HL-60 (cell line): ENCODE data around the gene ITGA3.

ENCODE experiments used
- DNase-seq, 2 experiments: peaks; one replicate each; pipeline ENCODE4 v3.0.0-alpha.2; 2010 to 2020; ENCODE audit warnings: low read depth in 1 of 2, low spot score in 1 of 2
- H3K27ac ChIP-seq: fragments of 250-450 bp; sonication (Bioruptor Pico); replicated peaks from 2 replicates; pipeline ENCODE4 v1.5.1; 2020; ENCODE audit warnings: mild to moderate bottlenecking, moderate library complexity
- H3K27me3 ChIP-seq: fragments of 250-450 bp; sonication (Bioruptor Pico); 2 replicates; pipeline ENCODE4 v1.5.1; 2021; ENCODE audit warnings: mild to moderate bottlenecking, moderate library complexity; ENCODE audit not compliant: insufficient read depth, poor library complexity, severe bottlenecking
- H3K4me3 ChIP-seq: replicated peaks from 2 replicates; pipeline ENCODE4 v1.5.1; 2011; ENCODE audit warnings: mild to moderate bottlenecking, control low read depth, low read length; ENCODE audit not compliant: insufficient read depth
- GABPA ChIP-seq: IDR thresholded peaks from 2 replicates; pipeline ENCODE4 v1.6.1; 2012; ENCODE audit warnings: low read depth
- POLR2AphosphoS5 ChIP-seq: IDR thresholded peaks from 2 replicates; pipeline ENCODE4 v1.6.1; 2012; ENCODE audit warnings: low read depth
- SPI1 ChIP-seq: IDR thresholded peaks from 2 replicates; pipeline ENCODE4 v1.6.1; 2012; ENCODE audit warnings: low read depth, mild to moderate bottlenecking, borderline replicate concordance
- TF ChIP-seq, protein P1 (sequence below): IDR thresholded peaks from one replicate; pipeline ENCODE4 v1.5.1; 2011; ENCODE audit warnings: low read length, control low read depth, inconsistent platforms; ENCODE audit not compliant: insufficient read depth
- TF ChIP-seq, protein P2 (sequence below): IDR thresholded peaks from 2 replicates; pipeline ENCODE4 v1.6.1; 2012; ENCODE audit warnings: low read depth; ENCODE audit not compliant: insufficient replicate concordance

ITGA3 gene

DNA sequence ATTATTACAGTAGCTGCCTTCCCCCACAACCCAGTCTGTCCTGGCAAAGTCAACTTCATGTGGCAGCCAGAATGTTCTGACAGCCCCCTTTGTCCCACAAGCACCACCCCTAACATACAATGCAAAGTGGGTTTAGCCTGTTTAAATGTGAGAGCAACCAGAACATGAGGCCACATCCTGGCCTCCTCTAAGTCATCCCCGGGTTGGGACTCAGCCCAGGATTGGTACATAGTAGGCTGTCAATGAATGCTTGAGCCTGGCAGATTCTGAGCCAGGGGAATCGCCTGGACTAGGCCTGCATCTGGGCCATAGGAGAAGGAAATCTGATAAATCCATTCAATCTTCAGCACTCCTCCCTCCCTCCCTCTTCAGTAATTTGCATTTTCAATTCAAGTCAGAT, 4.3 kb upstream of the ITGA3 start:
- no peak for DNase-seq
- TF ChIP-seq, protein P1, sequence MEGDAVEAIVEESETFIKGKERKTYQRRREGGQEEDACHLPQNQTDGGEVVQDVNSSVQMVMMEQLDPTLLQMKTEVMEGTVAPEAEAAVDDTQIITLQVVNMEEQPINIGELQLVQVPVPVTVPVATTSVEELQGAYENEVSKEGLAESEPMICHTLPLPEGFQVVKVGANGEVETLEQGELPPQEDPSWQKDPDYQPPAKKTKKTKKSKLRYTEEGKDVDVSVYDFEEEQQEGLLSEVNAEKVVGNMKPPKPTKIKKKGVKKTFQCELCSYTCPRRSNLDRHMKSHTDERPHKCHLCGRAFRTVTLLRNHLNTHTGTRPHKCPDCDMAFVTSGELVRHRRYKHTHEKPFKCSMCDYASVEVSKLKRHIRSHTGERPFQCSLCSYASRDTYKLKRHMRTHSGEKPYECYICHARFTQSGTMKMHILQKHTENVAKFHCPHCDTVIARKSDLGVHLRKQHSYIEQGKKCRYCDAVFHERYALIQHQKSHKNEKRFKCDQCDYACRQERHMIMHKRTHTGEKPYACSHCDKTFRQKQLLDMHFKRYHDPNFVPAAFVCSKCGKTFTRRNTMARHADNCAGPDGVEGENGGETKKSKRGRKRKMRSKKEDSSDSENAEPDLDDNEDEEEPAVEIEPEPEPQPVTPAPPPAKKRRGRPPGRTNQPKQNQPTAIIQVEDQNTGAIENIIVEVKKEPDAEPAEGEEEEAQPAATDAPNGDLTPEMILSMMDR, result no peak
- TF ChIP-seq SPI1, result no peak
- no peak for TF ChIP-seq POLR2AphosphoS5
- no peak for TF ChIP-seq GABPA
- TF ChIP-seq, protein P2, sequence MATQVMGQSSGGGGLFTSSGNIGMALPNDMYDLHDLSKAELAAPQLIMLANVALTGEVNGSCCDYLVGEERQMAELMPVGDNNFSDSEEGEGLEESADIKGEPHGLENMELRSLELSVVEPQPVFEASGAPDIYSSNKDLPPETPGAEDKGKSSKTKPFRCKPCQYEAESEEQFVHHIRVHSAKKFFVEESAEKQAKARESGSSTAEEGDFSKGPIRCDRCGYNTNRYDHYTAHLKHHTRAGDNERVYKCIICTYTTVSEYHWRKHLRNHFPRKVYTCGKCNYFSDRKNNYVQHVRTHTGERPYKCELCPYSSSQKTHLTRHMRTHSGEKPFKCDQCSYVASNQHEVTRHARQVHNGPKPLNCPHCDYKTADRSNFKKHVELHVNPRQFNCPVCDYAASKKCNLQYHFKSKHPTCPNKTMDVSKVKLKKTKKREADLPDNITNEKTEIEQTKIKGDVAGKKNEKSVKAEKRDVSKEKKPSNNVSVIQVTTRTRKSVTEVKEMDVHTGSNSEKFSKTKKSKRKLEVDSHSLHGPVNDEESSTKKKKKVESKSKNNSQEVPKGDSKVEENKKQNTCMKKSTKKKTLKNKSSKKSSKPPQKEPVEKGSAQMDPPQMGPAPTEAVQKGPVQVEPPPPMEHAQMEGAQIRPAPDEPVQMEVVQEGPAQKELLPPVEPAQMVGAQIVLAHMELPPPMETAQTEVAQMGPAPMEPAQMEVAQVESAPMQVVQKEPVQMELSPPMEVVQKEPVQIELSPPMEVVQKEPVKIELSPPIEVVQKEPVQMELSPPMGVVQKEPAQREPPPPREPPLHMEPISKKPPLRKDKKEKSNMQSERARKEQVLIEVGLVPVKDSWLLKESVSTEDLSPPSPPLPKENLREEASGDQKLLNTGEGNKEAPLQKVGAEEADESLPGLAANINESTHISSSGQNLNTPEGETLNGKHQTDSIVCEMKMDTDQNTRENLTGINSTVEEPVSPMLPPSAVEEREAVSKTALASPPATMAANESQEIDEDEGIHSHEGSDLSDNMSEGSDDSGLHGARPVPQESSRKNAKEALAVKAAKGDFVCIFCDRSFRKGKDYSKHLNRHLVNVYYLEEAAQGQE, result no peak
- peaks cover 33% of the 10 kb centered on the region for H3K27me3 ChIP-seq
- H3K27ac ChIP-seq, result no peak overlapping the region
- H3K4me3 ChIP-seq, result no peak overlapping the region

DNA sequence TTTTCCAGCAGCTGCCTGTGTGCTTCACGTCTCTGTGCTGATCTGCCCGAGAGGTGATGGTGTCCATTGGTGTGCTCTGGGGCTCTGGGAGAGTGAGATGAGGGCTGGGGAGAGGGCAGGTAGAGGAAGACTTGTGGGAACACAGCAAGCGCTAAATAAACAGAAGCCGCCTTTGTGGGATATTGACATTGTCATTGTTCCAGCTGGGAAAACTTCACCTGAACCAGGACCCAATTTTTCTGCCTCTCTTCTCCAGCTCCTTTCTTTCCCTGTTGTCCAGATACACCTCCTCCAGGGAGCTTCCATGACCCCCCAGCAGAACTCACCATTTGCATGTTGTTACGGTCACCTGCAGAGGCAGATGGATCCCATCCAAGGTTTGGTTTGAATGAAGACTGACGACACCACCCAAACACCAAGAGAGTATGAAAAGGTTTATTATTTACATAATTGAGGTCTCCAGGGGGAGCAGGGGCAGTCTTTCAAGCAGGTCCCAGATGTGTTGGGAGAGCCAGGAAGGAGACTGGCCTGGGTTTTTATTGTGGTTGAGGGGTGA, 3.6 kb upstream of the ITGA3 start:
- H3K27ac ChIP-seq, result no peak overlapping the region
- no peak overlapping the region for H3K4me3 ChIP-seq
- H3K27me3 ChIP-seq, result peaks cover 41% of the 10 kb centered on the region
- TF ChIP-seq, protein P2, result no peak
- TF ChIP-seq, protein P1, result no peak
- TF ChIP-seq SPI1 (no peak), GABPA (no peak), POLR2AphosphoS5 (no peak)
- DNase-seq, result no peak

DNA sequence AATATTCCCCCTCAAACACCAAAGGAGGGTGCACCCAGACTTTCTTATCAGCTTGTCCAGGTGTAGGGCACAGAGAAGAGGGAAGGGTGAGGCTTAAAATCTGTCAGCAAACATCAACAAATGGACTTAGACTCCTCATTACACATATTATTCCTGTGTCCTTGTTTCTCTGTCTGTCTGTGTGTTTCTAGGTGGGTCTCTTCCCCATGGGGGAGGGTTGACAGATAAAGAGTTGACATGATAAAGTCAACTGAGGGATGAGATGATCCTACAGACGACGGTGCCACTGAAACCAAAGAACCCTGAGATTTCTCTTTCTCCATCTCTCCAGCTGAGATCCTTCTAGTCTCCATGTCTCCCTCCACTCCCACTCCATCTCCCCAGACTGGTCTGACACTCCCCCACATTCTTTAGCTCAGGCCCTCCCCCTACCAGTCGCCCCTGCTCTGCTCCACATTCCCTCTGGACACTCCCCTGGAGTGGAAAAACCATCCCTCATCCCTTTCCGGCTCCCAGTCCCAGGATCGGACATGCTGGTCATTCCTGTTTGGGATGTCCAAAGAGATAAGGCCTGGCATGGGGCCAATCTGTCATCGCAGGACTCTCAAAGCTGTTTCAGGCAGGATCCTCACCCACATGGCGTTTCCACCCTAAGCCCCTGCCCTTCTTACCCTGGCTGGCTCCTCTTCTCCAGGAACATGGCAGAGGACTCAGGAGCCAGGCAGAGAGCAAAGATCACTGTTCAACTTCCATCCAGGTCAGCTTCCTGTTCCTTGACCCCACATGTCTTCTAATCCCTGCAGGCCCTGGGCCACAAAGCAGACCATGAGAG, 2.9 kb upstream of the ITGA3 start:
- Histone ChIP-seq H3K27me3 (peaks cover 46% of the 10 kb centered on the region), H3K4me3 (no peak overlapping the region), H3K27ac (no peak overlapping the region)
- TF ChIP-seq SPI1 (no peak), POLR2AphosphoS5 (no peak)
- TF ChIP-seq, protein P2, result no peak
- DNase-seq, result no peak
